ENCODE measurements around the gene TCF4.
A peak's percentile ranks its signal among the peaks of the same experiment; 100 is the strongest.

Gene TCF4

GRCh38 chr18:55588111-55588869 lies at the start of gene TCF4:
TSS of gene TCF4 (minus strand) at chr18:55588192. CDS start at chr18:55587116, 1,076 bp downstream.
- peak; percentile 62 for DNase-seq

DNA sequence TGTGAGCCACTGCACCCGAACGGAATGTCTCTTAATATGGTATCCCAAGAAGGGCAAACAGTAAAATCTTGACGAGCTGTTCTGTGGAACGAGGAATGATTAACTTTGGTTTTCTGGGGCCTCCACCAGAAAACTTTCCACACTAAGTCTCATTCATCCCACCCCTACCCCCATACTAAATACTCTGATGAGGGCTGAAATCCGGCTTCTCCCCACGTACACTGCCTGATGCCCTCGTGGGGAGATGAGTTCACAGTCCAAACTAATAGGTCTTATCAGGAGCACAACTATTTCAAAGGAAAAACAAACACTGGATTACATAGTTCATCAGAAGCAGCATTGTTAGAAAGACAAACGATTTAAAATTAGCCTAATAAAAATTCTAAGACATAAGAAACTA lies 49.2 kb upstream of the TCF4 start:
- DNase-seq, result no peak

DNA sequence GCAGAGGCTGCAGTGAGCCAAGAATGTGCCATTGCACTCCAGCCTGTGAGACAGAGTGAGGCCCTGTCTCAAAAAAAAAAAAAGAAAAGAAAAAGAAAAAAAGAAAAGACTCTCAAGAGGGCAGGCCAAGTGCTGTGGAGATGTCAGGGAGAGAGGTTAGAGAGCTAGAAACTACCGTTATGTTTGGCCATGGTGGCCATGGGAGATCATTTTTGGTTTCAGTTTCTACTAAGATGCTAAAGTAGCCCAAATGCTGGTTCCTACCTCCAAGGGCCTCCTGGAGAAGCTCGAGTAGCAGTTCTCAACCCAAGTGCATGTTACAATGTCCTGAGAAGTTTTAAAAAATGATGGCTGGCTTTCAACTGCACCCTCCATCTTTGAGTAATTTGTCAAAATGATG lies 47.4 kb upstream of the TCF4 start:
- DNase-seq, result no peak

DNA sequence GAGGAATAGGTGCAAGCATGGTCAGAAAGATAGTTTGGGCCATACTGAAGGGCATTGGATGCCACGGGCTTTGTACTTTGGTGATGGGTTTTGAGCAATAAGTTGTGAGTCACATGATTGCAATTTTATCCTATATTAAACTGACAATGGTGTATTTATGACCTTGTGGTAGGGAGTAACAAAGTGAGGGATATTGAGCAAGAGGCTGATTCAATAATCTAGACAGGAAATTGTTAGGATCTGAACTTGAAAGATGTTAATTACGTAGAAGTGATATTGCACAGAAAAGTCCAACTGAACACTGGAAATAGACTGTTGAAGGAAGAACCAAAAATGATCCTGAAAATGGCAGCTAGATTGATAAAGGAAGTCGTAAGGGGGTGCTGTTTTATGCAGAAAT lies 46.6 kb upstream of the TCF4 start:
- no peak for DNase-seq

DNA sequence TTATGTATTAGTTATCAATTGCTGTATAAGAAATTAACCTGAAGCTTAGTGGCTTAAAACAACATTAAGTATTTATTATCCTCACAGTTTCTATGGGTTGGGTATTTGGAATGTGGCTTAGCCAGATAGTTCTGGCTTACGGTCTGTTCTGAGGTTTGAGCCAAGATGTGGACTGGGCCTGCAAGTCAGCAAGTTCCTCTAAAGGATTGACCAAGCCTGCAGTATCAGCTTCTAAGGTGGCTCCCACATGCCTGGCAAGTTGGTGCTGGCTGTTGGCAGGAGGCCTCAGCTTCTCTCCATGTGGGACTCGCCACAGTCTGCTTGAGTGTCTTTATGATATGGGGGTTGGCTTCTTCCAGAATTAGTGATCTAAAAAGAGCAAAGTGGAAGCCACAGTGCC lies 45.0 kb upstream of the TCF4 start:
- no peak for DNase-seq

GRCh38 chr18:55629133-55629532 lies 41.1 kb upstream of the TCF4 start:
- no peak for DNase-seq

DNA sequence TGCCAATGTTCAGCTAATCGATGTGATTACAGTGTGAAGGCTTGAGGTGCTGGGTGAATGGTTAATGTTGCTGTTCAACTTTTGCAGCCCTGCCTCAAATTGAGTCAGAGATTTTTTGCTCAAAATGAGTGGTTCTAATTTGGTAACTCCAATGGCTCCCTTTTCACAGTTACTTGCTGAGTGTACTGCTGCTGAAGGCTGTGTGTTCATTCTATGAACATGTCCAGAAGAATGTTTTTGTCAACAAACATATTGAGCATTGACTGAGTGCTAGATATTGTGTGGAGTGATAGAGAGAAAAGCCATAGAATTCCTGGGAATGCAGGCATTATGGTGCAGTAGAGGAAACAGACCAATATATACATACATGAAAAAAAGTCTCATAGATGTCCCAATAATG lies 39.0 kb upstream of the TCF4 start:
- no peak for DNase-seq

DNA sequence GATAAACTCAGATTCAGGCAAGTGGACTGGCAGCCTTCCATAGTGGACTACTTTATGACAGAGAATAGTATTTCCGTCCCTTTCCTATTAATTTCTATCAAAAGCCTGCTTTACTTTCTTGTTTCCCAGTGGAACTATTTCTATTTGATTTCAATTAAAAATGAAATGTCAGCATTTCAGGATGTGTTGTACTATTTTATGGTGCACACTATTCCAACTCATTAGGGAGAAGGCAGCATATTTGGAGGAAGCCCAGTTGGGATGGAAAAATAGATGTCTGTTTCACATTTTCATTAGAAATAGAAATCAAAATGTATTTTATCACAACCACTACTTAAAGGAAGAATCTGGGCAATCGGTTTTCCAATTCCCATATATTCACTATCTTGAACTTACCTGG lies 37.9 kb upstream of the TCF4 start:
- DNase-seq, result no peak

- no peak for DNase-seq
Measured at GRCh38 chr18:55623626-55624025, 35.6 kb upstream of the TCF4 start.

- DNase-seq, result no peak
Measured at GRCh38 chr18:55610506-55610905, 22.5 kb upstream of the TCF4 start.

GRCh38 chr18:55609160-55609825 lies 21.3 kb upstream of the TCF4 start:
- DNase-seq, result no peak

DNA sequence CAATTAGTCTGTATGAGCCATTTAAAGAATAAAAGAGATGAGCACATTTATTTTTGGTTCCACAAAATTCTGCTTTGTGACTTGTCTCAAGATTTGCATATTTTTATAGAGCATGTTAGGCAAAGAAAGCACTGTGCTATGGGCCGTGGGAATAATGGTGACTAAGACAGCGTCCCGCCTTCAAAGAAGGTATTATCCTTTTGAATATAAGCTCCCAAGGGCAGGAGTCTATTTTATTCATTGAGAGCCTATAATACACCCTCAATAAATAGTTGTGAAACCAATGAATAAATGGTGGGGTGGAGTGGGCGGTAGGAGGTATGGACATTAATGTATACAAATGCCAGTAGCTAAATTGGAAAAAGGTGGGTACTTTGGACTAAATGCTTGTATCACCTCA lies 20.5 kb upstream of the TCF4 start:
- DNase-seq, result no peak

- no peak for DNase-seq
Measured at GRCh38 chr18:55607773-55608172, 19.8 kb upstream of the TCF4 start.

DNA sequence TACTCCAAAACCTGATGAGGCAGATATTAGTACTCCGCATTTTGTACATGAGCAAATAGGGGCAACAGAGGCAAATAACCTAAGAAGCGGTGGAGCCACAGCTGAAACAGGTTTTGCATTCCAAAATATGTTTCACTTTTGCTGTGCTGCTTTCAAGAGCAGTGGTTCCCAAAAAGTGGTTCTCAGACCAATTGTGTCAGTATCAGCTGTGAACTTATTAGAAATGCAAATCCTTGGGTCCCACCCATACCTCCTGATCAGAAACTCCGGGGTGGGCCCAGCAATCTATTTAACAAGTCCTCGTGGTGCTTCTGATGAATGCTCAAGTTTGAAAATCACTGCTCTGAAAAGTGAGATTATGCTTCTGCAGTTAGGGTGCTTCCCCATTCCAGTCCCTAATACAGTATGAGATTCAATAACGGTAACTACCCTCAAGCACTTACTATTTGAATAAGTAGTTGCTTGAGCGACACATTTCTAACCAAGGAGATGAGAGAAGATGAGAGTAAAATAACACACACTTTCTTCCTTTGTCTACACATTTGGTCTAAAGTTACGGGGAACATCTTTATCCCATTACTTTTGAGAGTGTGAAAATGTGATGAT lies 17.8 kb upstream of the TCF4 start:
- no peak for DNase-seq

DNA sequence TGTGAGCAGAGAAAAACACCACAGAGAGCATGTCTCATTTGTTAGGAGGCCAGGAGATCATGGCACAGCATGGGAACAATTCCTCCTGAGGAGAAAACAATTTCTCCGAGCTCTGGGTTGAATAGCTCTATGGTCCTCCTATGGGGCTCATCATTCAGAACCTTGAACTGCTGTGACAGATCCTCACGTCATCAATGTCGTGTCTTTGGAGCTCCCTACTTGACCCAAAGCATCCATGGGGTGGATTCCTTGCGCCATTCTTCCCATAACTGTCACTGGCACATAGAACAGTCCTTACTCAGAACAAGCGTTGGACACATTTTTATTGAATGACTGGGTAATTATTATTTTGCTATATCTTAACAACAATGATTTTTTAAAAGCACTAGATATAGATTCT lies 15.8 kb upstream of the TCF4 start:
- no peak for DNase-seq

GRCh38 chr18:55593888-55594287 lies 5.9 kb upstream of the TCF4 start:
- no peak for DNase-seq

GRCh38 chr18:55592572-55592971 lies 4.6 kb upstream of the TCF4 start:
- DNase-seq, result no peak

GRCh38 chr18:55592106-55592505 lies 4.1 kb upstream of the TCF4 start:
- no peak for DNase-seq

DNA sequence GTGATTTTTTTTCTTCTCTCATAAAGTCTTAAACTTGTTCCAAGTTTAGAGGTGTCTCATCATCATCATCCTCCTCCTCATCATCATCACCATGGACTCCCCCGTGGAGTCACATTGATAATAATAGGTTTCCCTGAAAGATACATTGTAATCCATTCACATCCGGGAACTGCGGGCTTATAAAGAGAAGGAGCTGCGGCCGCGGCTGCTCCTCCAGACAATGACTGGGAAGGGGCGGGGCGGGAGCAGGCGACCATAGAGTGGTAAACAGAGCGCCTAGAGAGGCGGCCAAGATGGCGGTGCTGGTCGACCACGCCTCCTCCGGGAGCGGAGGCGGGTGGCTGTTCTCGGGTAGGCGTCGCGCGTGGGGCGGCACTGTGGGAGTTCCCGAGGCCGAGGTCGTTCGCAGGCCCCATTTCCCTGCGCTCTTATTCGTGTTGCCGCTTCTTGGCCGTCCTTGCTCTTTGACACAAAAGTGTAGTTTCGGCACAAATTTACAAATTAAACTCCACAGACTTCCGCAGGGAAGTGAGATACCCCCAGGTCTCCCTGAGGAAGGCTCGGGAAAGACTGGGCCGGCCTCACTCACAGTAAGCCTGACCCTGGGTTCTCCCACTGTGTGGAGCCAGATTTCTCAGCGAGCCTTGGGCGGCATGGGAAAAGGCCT lies 1.8 kb upstream of the TCF4 start:
- peak; percentile 94 for DNase-seq

- DNase-seq, result peak; percentile 82
Measured at GRCh38 chr18:55588870-55589595, 1.0 kb upstream of the TCF4 start.

GRCh38 chr18:55587418-55588110 lies 428 bp downstream of the TCF4 start:
- peak; percentile 63 for DNase-seq

- DNase-seq, result no peak
Measured at GRCh38 chr18:55585920-55586561, 2.0 kb downstream of the TCF4 start.

Measured in NCI-H748 treated with DMSO at 0.1 percent for 48 hours (cell line).